ENCODE measurements around the gene PRC1.

- TF ChIP-seq CTCF (IDR thresholded peaks at IDR 0.05; ENCODE audit: low read depth, low read length), result no peak
- TF ChIP-seq EZH2phosphoT487 (IDR thresholded peaks at IDR 0.05; ENCODE audit: low read depth), result no peak
Measured at GRCh38 chr15:90942354-90943120, 51.8 kb downstream of the PRC1 start.
